GM23338 (cell line): ENCODE data around the gene PIAS1. TPM values are rescaled to one million over a fixed set of nuclear protein-coding genes. Genes with fewer than 3 reads are reported as not detected.

Experiments
- ATAC-seq: fragments of 200-7000 bp; cut with Tn5 transposase; 3 replicates; pipeline ENCODE4 v1.9.1; 2020
- DNase-seq: peaks from one replicate; pipeline ENCODE4 v3.0.0-alpha.2; 2015; ENCODE audit warnings: low spot score
- H2AFZ ChIP-seq: fragments of 200-600 bp; sonication (generic); 2 replicates; pipeline ENCODE4 v1.8.0; 2016; ENCODE audit warnings: antibody characterized with exemption, mild to moderate bottlenecking, moderate library complexity
- H3F3A ChIP-seq: fragments of 200-600 bp; sonication (generic); replicated peaks from 2 replicates; pipeline ENCODE4 v1.8.0; 2017; ENCODE audit warnings: antibody characterized with exemption, mixed run types, low read depth
- H3K27ac ChIP-seq: fragments of 200-600 bp; sonication (generic); 2 replicates; pipeline ENCODE4 v1.6.1; 2016; ENCODE audit warnings: low read depth
- H3K27me3 ChIP-seq: fragments of 200-600 bp; sonication (generic); 2 replicates; pipeline ENCODE4 v1.8.0; 2016; ENCODE audit warnings: mild to moderate bottlenecking, mixed run types, moderate library complexity; ENCODE audit not compliant: insufficient read depth
- H3K36me3 ChIP-seq: fragments of 200-600 bp; sonication (generic); 2 replicates; pipeline ENCODE4 v1.8.0; 2016; ENCODE audit warnings: mild to moderate bottlenecking; ENCODE audit not compliant: insufficient read depth
- H3K4me1 ChIP-seq: fragments of 200-600 bp; sonication (generic); 2 replicates; pipeline ENCODE4 v1.8.0; 2016; ENCODE audit warnings: mild to moderate bottlenecking, moderate library complexity; ENCODE audit not compliant: insufficient read depth
- H3K4me2 ChIP-seq: fragments of 200-600 bp; sonication (generic); 2 replicates; pipeline ENCODE4 v1.7.1; 2017; ENCODE audit warnings: mixed run types
- H3K4me3 ChIP-seq: fragments of 200-600 bp; sonication (generic); 2 replicates; pipeline ENCODE4 v1.6.1; 2016; ENCODE audit warnings: mixed run types
- H3K79me2 ChIP-seq: fragments of 200-600 bp; sonication (generic); replicated peaks from 2 replicates; pipeline ENCODE4 v1.8.0; 2017; ENCODE audit warnings: mild to moderate bottlenecking; ENCODE audit not compliant: insufficient read depth
- H3K9me2 ChIP-seq: fragments of 200-600 bp; sonication (generic); 2 replicates; pipeline ENCODE4 v1.8.0; 2017; ENCODE audit not compliant: insufficient read depth
- H4K20me1 ChIP-seq: fragments of 200-600 bp; sonication (generic); replicated peaks from 2 replicates; pipeline ENCODE4 v1.8.0; 2017; ENCODE audit warnings: mild to moderate bottlenecking; ENCODE audit not compliant: insufficient read depth
- H3K27ac Mint-ChIP-seq: 2 replicates; pipeline ENCODE4 v1.8.0; 2020; ENCODE audit warnings: inconsistent platforms, mild to moderate bottlenecking, moderate library complexity, mixed read lengths
- H3K27me3 Mint-ChIP-seq: 3 replicates; pipeline ENCODE4 v1.8.0; 2022; ENCODE audit warnings: low read depth, mild to moderate bottlenecking, moderate library complexity, mixed read lengths, inconsistent platforms; ENCODE audit not compliant: insufficient read depth, poor library complexity
- H3K36me3 Mint-ChIP-seq: 3 replicates; pipeline ENCODE4 v1.8.0; 2021; ENCODE audit warnings: low read depth, mild to moderate bottlenecking, inconsistent platforms, moderate library complexity, mixed read lengths
- H3K4me1 Mint-ChIP-seq: 3 replicates; pipeline ENCODE4 v1.8.0; 2020; ENCODE audit warnings: mild to moderate bottlenecking, inconsistent platforms, mixed read lengths
- H3K4me3 Mint-ChIP-seq: 3 replicates; pipeline ENCODE4 v1.8.0; 2021; ENCODE audit warnings: moderate library complexity, mild to moderate bottlenecking, inconsistent platforms, mixed read lengths
- H3K9me3 Mint-ChIP-seq: 3 replicates; pipeline ENCODE4 v1.8.0; 2020; ENCODE audit warnings: moderate library complexity, mild to moderate bottlenecking, inconsistent platforms, mixed read lengths
- EZH2phosphoT487 ChIP-seq: fragments of 200-600 bp; sonication (generic); IDR thresholded peaks from one replicate; pipeline ENCODE4 v1.8.1; 2018; ENCODE audit warnings: antibody characterized with exemption; ENCODE audit not compliant: unreplicated experiment
- NANOG ChIP-seq: IDR thresholded peaks from 2 replicates; pipeline ENCODE4 v1.6.1; 2016; ENCODE audit warnings: antibody characterized with exemption, borderline replicate concordance
- REST ChIP-seq: IDR thresholded peaks from one replicate; pipeline ENCODE4 v1.6.1; 2018; ENCODE audit warnings: antibody characterized with exemption; ENCODE audit not compliant: unreplicated experiment
- STAT1 ChIP-seq: IDR thresholded peaks from one replicate; pipeline ENCODE4 v1.6.1; 2016; ENCODE audit warnings: antibody characterized with exemption; ENCODE audit not compliant: unreplicated experiment
- polyA plus RNA-seq: library from polyadenylated mRNA; unstranded; fragments of >200 nt; fragmentation: Nextera tagmentation; extraction: Ambion mirVana; gene quantifications from 2 replicates; pipeline ENCODE4 v1.2.1, GENCODE V29; 2016
- total RNA-seq: library from RNA; depleted of rRNA; stranded (reverse); fragments of >200 nt; shearing (Covaris generic); gene quantifications from 2 replicates; pipeline ENCODE4 v1.2.3, GENCODE V29; 2014; rRNA removed

The PIAS1 gene
- total and polyA plus RNA-seq, 2 experiments from 2014 or later: 30.7 to 32.1 TPM

- H3K27ac Mint-ChIP-seq: no peak overlapping the region
- peaks cover 6% of the 10 kb centered on the region for H3K4me1 Mint-ChIP-seq
- no peaks in the 10 kb centered on the region for H3K27me3 ChIP-seq
- peaks cover 10% of the 10 kb centered on the region; the same call in 1 of the 3 replicates for H3K9me3 Mint-ChIP-seq
- DNase-seq (no peak), ATAC-seq (no peak)
- no peaks in the 10 kb centered on the region for H3K9me2 ChIP-seq
- no peaks in the 10 kb centered on the region for H3K4me1 ChIP-seq
- H3K27me3 Mint-ChIP-seq: peaks cover 3% of the 10 kb centered on the region
- H4K20me1 ChIP-seq: no peaks in the 10 kb centered on the region
- H3K79me2 ChIP-seq: no peaks in the 10 kb centered on the region
- no peak overlapping the region for H3K4me2 ChIP-seq
- H3K4me3 Mint-ChIP-seq: no peak overlapping the region
- H3K36me3 Mint-ChIP-seq: no peaks in the 10 kb centered on the region
- no peak overlapping the region for H2AFZ ChIP-seq
- no peak for TF ChIP-seq NANOG
- TF ChIP-seq STAT1: no peak
- no peak for TF ChIP-seq EZH2phosphoT487
- no peaks in the 10 kb centered on the region for H3K36me3 ChIP-seq
- H3K4me3 ChIP-seq: no peak overlapping the region
- no peaks in the 10 kb centered on the region for H3F3A ChIP-seq
- H3K27ac ChIP-seq: no peak overlapping the region
These were observed 184.9 kb downstream of the PIAS1 start for GRCh38 chr15:68239025-68239424.

GRCh38 chr15:68241088-68241935 is 187.2 kb downstream of the PIAS1 start:
- Histone ChIP-seq H3F3A (no peaks in the 10 kb centered on the region), H3K4me2 (no peak overlapping the region), H3K9me2 (no peaks in the 10 kb centered on the region), H3K79me2 (no peaks in the 10 kb centered on the region), H3K36me3 (0 out of 2 replicates have a peak, but pooled peaks cover 4% of the 10 kb centered on the region), H3K27me3 (no peaks in the 10 kb centered on the region), H3K4me3 (no peak overlapping the region), H3K4me1 (no peaks in the 10 kb centered on the region), H4K20me1 (no peaks in the 10 kb centered on the region), H3K27ac (no peak overlapping the region), H2AFZ (no peak overlapping the region)
- peak; percentile 81 for ATAC-seq
- Mint-ChIP-seq H3K27ac (no peak overlapping the region), H3K4me1 (peaks cover 6% of the 10 kb centered on the region; the same call in 2 of the 3 replicates), H3K27me3 (no peaks in the 10 kb centered on the region), H3K36me3 (peaks cover 9% of the 10 kb centered on the region; the same call in 2 of the 3 replicates), H3K4me3 (no peak overlapping the region; the same call in 2 of the 3 replicates), H3K9me3 (peaks cover 21% of the 10 kb centered on the region; the same call in 2 of the 3 replicates)
- DNase-seq: peak; percentile 45
- TF ChIP-seq NANOG (no peak), REST (no peak)

Other genes with a start within 250 kb of the PIAS1 start
- 0.17 and 0.19 TPM in 2 replicates for gene SKOR1, start 228.8 kb upstream of the PIAS1 start, total RNA-seq
- gene SKOR1, start 228.8 kb upstream of the PIAS1 start, polyA plus RNA-seq: not detected in 2 replicates
- not detected in 2 replicates for gene RNU6-1, start 214.3 kb upstream of the PIAS1 start, total RNA-seq
- not detected in 2 replicates for gene RNU6-1, start 214.3 kb upstream of the PIAS1 start, polyA plus RNA-seq
- 13.4 and 15.8 TPM in 2 replicates for gene CALML4, start 151.0 kb downstream of the PIAS1 start, total RNA-seq
- 15.0 and 16.2 TPM in 2 replicates for gene CALML4, start 151.0 kb downstream of the PIAS1 start, polyA plus RNA-seq
- 69.5 and 87.4 TPM in 2 replicates for gene CLN6, start 175.4 kb downstream of the PIAS1 start, total RNA-seq
- 20.0 and 20.7 TPM in 2 replicates for gene CLN6, start 175.4 kb downstream of the PIAS1 start, polyA plus RNA-seq
- gene FEM1B, start 223.4 kb downstream of the PIAS1 start, total RNA-seq: 82.0 and 82.4 TPM in 2 replicates
- gene FEM1B, start 223.4 kb downstream of the PIAS1 start, polyA plus RNA-seq: 11.6 and 13.0 TPM in 2 replicates